H9 (cell line): ENCODE measurements around the gene ASTN1. TPM values are rescaled to one million over a fixed set of nuclear protein-coding genes. Genes with fewer than 3 reads are reported as not detected.

Experiments
- DNase-seq: peaks from one replicate; pipeline ENCODE4 v3.0.0-alpha.2; 2017
- H2AFZ ChIP-seq: one replicate; pipeline ENCODE4 v1.6.1; 2013; ENCODE audit warnings: mild to moderate bottlenecking, low read length, control low read depth, moderate library complexity
- H2AK5ac ChIP-seq: 2 replicates; pipeline ENCODE4 v1.6.1; 2013; ENCODE audit warnings: low read length, control low read depth, mixed read lengths; ENCODE audit not compliant: insufficient read length
- H2BK120ac ChIP-seq: one replicate; pipeline ENCODE4 v1.6.1; 2013; ENCODE audit warnings: low read depth, mild to moderate bottlenecking, low read length, control low read depth, inconsistent platforms; ENCODE audit not compliant: poor library complexity, severe bottlenecking
- H2BK12ac ChIP-seq: 2 replicates; pipeline ENCODE4 v1.6.1; 2013; ENCODE audit warnings: low read length, control low read depth, mixed read lengths, low read depth; ENCODE audit not compliant: insufficient read length
- H2BK15ac ChIP-seq: 2 replicates; pipeline ENCODE4 v1.6.1; 2013; ENCODE audit warnings: low read depth, low read length, control low read depth
- H2BK20ac ChIP-seq: one replicate; pipeline ENCODE4 v1.6.1; 2013; ENCODE audit warnings: low read depth, mild to moderate bottlenecking, low read length, control low read depth, inconsistent platforms; ENCODE audit not compliant: poor library complexity, severe bottlenecking
- H2BK5ac ChIP-seq: 2 replicates; pipeline ENCODE4 v1.6.1; 2013; ENCODE audit warnings: low read length, control low read depth, mixed read lengths; ENCODE audit not compliant: insufficient read length
- H3K14ac ChIP-seq: 2 replicates; pipeline ENCODE4 v1.6.1; 2013; ENCODE audit warnings: low read length, control low read depth; ENCODE audit not compliant: insufficient read depth
- H3K18ac ChIP-seq: 2 replicates; pipeline ENCODE4 v1.6.1; 2013; ENCODE audit warnings: low read depth, mild to moderate bottlenecking, mixed read lengths, low read length, control low read depth; ENCODE audit not compliant: insufficient read length
- H3K23ac ChIP-seq: 2 replicates; pipeline ENCODE4 v1.6.1; 2013; ENCODE audit warnings: low read length, control low read depth, mixed read lengths, low read depth; ENCODE audit not compliant: insufficient read length
- H3K23me2 ChIP-seq: 2 replicates; pipeline ENCODE4 v1.6.1; 2013; ENCODE audit warnings: low read depth, mild to moderate bottlenecking, mixed read lengths, low read length, control low read depth; ENCODE audit not compliant: insufficient read length, poor library complexity, severe bottlenecking
- H3K27ac ChIP-seq: 2 replicates; pipeline ENCODE4 v1.5.1; 2013; ENCODE audit warnings: low read length, control low read depth, mixed read lengths, low read depth; ENCODE audit not compliant: insufficient read length
- H3K27me3 ChIP-seq: 2 replicates; pipeline ENCODE4 v1.6.1; 2013; ENCODE audit warnings: low read length, control low read depth, inconsistent platforms; ENCODE audit not compliant: insufficient read depth
- H3K4ac ChIP-seq: 2 replicates; pipeline ENCODE4 v1.6.1; 2013; ENCODE audit warnings: low read depth, mild to moderate bottlenecking, control low read depth, inconsistent platforms, low read length, moderate library complexity
- H3K4me1 ChIP-seq: 2 replicates; pipeline ENCODE4 v1.6.1; 2013; ENCODE audit warnings: low read length, control low read depth, inconsistent platforms; ENCODE audit not compliant: insufficient read depth
- H3K4me2 ChIP-seq: 2 replicates; pipeline ENCODE4 v1.6.1; 2013; ENCODE audit warnings: low read length, control low read depth, mixed read lengths; ENCODE audit not compliant: insufficient read length, insufficient read depth
- H3K56ac ChIP-seq: 2 replicates; pipeline ENCODE4 v1.6.1; 2013; ENCODE audit warnings: low read depth, mild to moderate bottlenecking, mixed read lengths, low read length, control low read depth; ENCODE audit not compliant: insufficient read length
- H3K79me1 ChIP-seq: 2 replicates; pipeline ENCODE4 v1.6.1; 2013; ENCODE audit warnings: low read depth, mild to moderate bottlenecking, moderate library complexity, low read length, control low read depth, inconsistent platforms; ENCODE audit not compliant: insufficient read depth, poor library complexity, severe bottlenecking
- H3K79me2 ChIP-seq: 2 replicates; pipeline ENCODE4 v1.6.1; 2013; ENCODE audit warnings: low read length, control low read depth, inconsistent platforms; ENCODE audit not compliant: insufficient read depth
- H3K9ac ChIP-seq: 2 replicates; pipeline ENCODE4 v1.6.1; 2013; ENCODE audit warnings: low read length, control low read depth, mixed read lengths; ENCODE audit not compliant: insufficient read length; ENCODE audit errors: extremely low read depth
- H3K9me3 ChIP-seq: one replicate; pipeline ENCODE4 v1.6.1; 2013; ENCODE audit warnings: low read depth, low read length, inconsistent platforms; ENCODE audit not compliant: control insufficient read depth
- H3T11ph ChIP-seq: one replicate; pipeline ENCODE4 v1.6.1; 2013; ENCODE audit warnings: mild to moderate bottlenecking, low read length, control low read depth, inconsistent platforms
- H4K20me1 ChIP-seq: one replicate; pipeline ENCODE4 v1.6.1; 2013; ENCODE audit not compliant: control insufficient read depth, insufficient read length, insufficient read depth
- H4K5ac ChIP-seq: 2 replicates; pipeline ENCODE4 v1.6.1; 2013; ENCODE audit warnings: low read depth, mild to moderate bottlenecking, mixed read lengths, low read length, control low read depth; ENCODE audit not compliant: insufficient read length
- H4K8ac ChIP-seq: replicated peaks from 2 replicates; pipeline ENCODE4 v1.6.1; 2013; ENCODE audit warnings: low read length, control low read depth, mixed read lengths, low read depth; ENCODE audit not compliant: insufficient read length
- H4K91ac ChIP-seq: 2 replicates; pipeline ENCODE4 v1.6.1; 2013; ENCODE audit warnings: low read depth, mild to moderate bottlenecking, moderate library complexity, mixed read lengths, low read length, control low read depth; ENCODE audit not compliant: insufficient read length
- H3K27ac Mint-ChIP-seq, 3 experiments: 2 replicates in 2 of 3; 3 replicates in 1 of 3; pipeline ENCODE4 v1.8.0; 2020 to 2021; ENCODE audit warnings: mixed read lengths in 3 of 3, mild to moderate bottlenecking in 1 of 3, moderate library complexity in 1 of 3
- H3K27me3 Mint-ChIP-seq: 2 replicates; pipeline ENCODE4 v1.8.0; 2021; ENCODE audit warnings: low read depth, mild to moderate bottlenecking, moderate library complexity, mixed read lengths
- H3K36me3 Mint-ChIP-seq, 3 experiments: 2 replicates in 2 of 3; 3 replicates in 1 of 3; pipeline ENCODE4 v1.8.0; 2020 to 2021; ENCODE audit warnings: low read depth in 3 of 3, mixed read lengths in 3 of 3; ENCODE audit not compliant: insufficient read depth in 1 of 3
- H3K4me1 Mint-ChIP-seq, 2 experiments: 2 replicates each; pipeline ENCODE4 v1.8.0; 2020; ENCODE audit warnings: mixed read lengths in 2 of 2
- H3K4me3 Mint-ChIP-seq, 2 experiments: 2 replicates in 1 of 2; 3 replicates in 1 of 2; pipeline ENCODE4 v1.8.0; 2020 to 2021; ENCODE audit warnings: mild to moderate bottlenecking in 2 of 2, mixed read lengths in 2 of 2, moderate library complexity in 1 of 2
- H3K9me3 Mint-ChIP-seq, 2 experiments: 2 replicates in 1 of 2; 3 replicates in 1 of 2; pipeline ENCODE4 v1.8.0; 2020; ENCODE audit warnings: mild to moderate bottlenecking in 2 of 2, mixed read lengths in 2 of 2, moderate library complexity in 1 of 2
- CTCF ChIP-seq: fragments of 200-600 bp; sonication (generic); conservative IDR thresholded peaks from 3 replicates; pipeline ENCODE4 v1.8.0; 2021; ENCODE audit warnings: antibody characterized with exemption, mild to moderate bottlenecking
- WGBS: extraction: QIAGEN DNeasy Blood & Tissue Kit; methylation state at CpG from one replicate; pipeline ENCODE4 v1.1.7; 2013; ENCODE audit warnings: missing lambda C conversion rate, low lambda C conversion rate, mixed read lengths; ENCODE audit not compliant: insufficient read length; ENCODE audit errors: extremely low coverage; 5-methylcytosine and 5-hydroxymethylcytosine counted together
- total RNA-seq: library from RNA; stranded (reverse); gene quantifications from 2 replicates; pipeline ENCODE4 v1.2.1, GENCODE V29; 2021

Gene ASTN1
- total RNA-seq, 1 experiment from 2014 or later, result 0.98 TPM

GRCh38 chr1:177043597-177043996, 120.9 kb downstream of the ASTN1 start:
- no peaks in the 10 kb centered on the region for H3K9me3 Mint-ChIP-seq
- Histone ChIP-seq H2BK120ac (no peak overlapping the region), H3K9ac (no peak overlapping the region), H3K23ac (no peak overlapping the region), H2AFZ (no peak overlapping the region), H2BK12ac (no peak overlapping the region), H4K20me1 (no peaks in the 10 kb centered on the region), H2BK5ac (no peak overlapping the region), H3K79me1 (no peaks in the 10 kb centered on the region), H3K4me2 (no peak overlapping the region), H3K56ac (no peak overlapping the region), H3K4ac (no peak overlapping the region), H3K9me3 (no peaks in the 10 kb centered on the region), H3T11ph (no peak overlapping the region), H3K14ac (no peak overlapping the region), H2BK20ac (no peak overlapping the region), H3K27me3 (no peaks in the 10 kb centered on the region), H3K23me2 (no peaks in the 10 kb centered on the region), H4K8ac (no peak overlapping the region), H2BK15ac (no peak overlapping the region), H3K18ac (no peak overlapping the region), H3K4me1 (peaks cover 5% of the 10 kb centered on the region; the same call in 1 of the 2 replicates), H4K5ac (no peak overlapping the region), H2AK5ac (no peak overlapping the region), H4K91ac (no peak overlapping the region), H3K79me2 (no peaks in the 10 kb centered on the region), H3K27ac (no peak overlapping the region)
- H3K4me3 Mint-ChIP-seq, result no peak overlapping the region
- TF ChIP-seq CTCF, result no peak
- DNase-seq, result no peak
- WGBS, result no CpG with 5 or more reads among the region's 5 CpGs
- peaks cover 33 to 37% of the 10 kb centered on the region in 2 experiments for H3K4me1 Mint-ChIP-seq
- no peak overlapping the region for H3K27ac Mint-ChIP-seq
- H3K36me3 Mint-ChIP-seq, result no peaks in the 10 kb centered on the region; a peak in 2 of 7 replicates
- H3K27me3 Mint-ChIP-seq, result peaks cover 44% of the 10 kb centered on the region
